Stimulated activated CD4-positive, alpha-beta T cell treated with anti-CD3 and anti-CD28 coated beads, Interleukin-4, amount 100 ng/mL, for 1 hour (primary cell): ENCODE measurements around the gene ODR4.
"Not testable (repeated sequence)": the region's sequence is repeated elsewhere in the genome, so short reads cannot be mapped to it uniquely, and the experiment has no call there.

Experiments used
- DNase-seq: peaks from one replicate; pipeline ENCODE4 v3.0.0-alpha.2; 2020

The ODR4 gene

GRCh38 chr1:186424539-186424938, 48.9 kb downstream of the ODR4 start:
- no peak for DNase-seq

- no peak for DNase-seq
Measured at GRCh38 chr1:186426118-186426517, 50.5 kb downstream of the ODR4 start.

- no peak for DNase-seq
Measured at GRCh38 chr1:186429017-186429416, 53.4 kb downstream of the ODR4 start.

GRCh38 chr1:186435336-186435735, 59.7 kb downstream of the ODR4 start:
- DNase-seq: no peak

GRCh38 chr1:186438567-186438966, 62.9 kb downstream of the ODR4 start:
- DNase-seq: no peak

- no peak for DNase-seq
Measured at GRCh38 chr1:186440584-186440983, 64.9 kb downstream of the ODR4 start.

- DNase-seq: no peak
Measured at GRCh38 chr1:186442651-186443375, 67.2 kb downstream of the ODR4 start.

GRCh38 chr1:186443638-186444037, 68.0 kb downstream of the ODR4 start:
- no peak for DNase-seq

GRCh38 chr1:186446152-186446551, 70.5 kb downstream of the ODR4 start:
- no peak for DNase-seq

- no peak for DNase-seq
Measured at GRCh38 chr1:186454981-186455380, 79.3 kb downstream of the ODR4 start.

GRCh38 chr1:186456729-186457255, 81.2 kb downstream of the ODR4 start:
- DNase-seq: no peak

- DNase-seq: not testable (repeated sequence)
Measured at GRCh38 chr1:186459161-186459560, 83.5 kb downstream of the ODR4 start.

GRCh38 chr1:186461014-186461413, 85.4 kb downstream of the ODR4 start, which contains the start of gene PDC:
Gene PDC, minus strand, starts transcription at chr1:186461114. Its CDS starts 11,655 bp downstream, at chr1:186449459.
- no peak for DNase-seq

- DNase-seq: no peak
Measured at GRCh38 chr1:186463511-186463910, 87.9 kb downstream of the ODR4 start.

GRCh38 chr1:186463926-186464325, 88.3 kb downstream of the ODR4 start:
- DNase-seq: no peak

GRCh38 chr1:186465491-186465890, 89.9 kb downstream of the ODR4 start:
- not testable (repeated sequence) for DNase-seq

- no peak for DNase-seq
Measured at GRCh38 chr1:186465946-186466345, 90.3 kb downstream of the ODR4 start.
